K562 (cell line): Measurements from ENCODE around the gene ACSL6. TPM values are rescaled to one million over a fixed set of nuclear protein-coding genes. Genes with fewer than 3 reads are reported as not detected.

ENCODE experiments used
- ATAC-seq: fragments of 200-7000 bp; cut with Tn5 transposase; 3 replicates; pipeline ENCODE4 v1.9.1; 2020; ENCODE audit warnings: moderate library complexity
- BruUV-seq: library from RNA; stranded (reverse); fragments of 400-500 nt; replicated peaks from 2 replicates; lab custom pipeline; 2021; lab: Mats Ljungman, UMichigan
- CTCF ChIA-PET: fragments of 300-600 bp; formaldehyde crosslinking; extraction: SDS; loops from one replicate; lab custom pipeline; 2021; ENCODE audit warnings: low intra/inter-chr PET ratio; lab: Yijun Ruan, JAX
- POLR2A ChIA-PET: fragments of 300-600, 350-650 bp; sonication (Branson Sonifier 250); formaldehyde crosslinking; extraction: SDS; loops from one replicate; lab custom pipeline; 2021; ENCODE audit warnings: antibody characterized with exemption, inconsistent platforms; lab: Yijun Ruan, JAX
- DNase-seq, 4 experiments: peaks; one replicate each; pipeline versions ENCODE4 v3.0.0 to v3.0.0-alpha.2; 2011 to 2018; ENCODE audit warnings: low spot score in 3 of 4, mixed read lengths in 3 of 4; ENCODE audit errors: extremely low read depth in 1 of 4
- FAIRE-seq: peaks from 2 replicates; lab custom pipeline; 2011; peaks lifted over from hg19 to GRCh38; lab: Jason Lieb, UNC
- H2AFZ ChIP-seq: 2 replicates; pipeline ENCODE4 v1.6.0; 2011; ENCODE audit warnings: low read depth, low read length, control low read depth, inconsistent platforms
- H3K27ac ChIP-seq: fragments of 200-600 bp; 3 replicates; pipeline ENCODE4 v1.8.0; 2011; ENCODE audit warnings: low read depth, mild to moderate bottlenecking, control low read depth, inconsistent platforms, low read length, moderate library complexity, mixed read lengths; ENCODE audit errors: extremely low read depth
- H3K27me3 ChIP-seq, 2 experiments: fragments of 300-600 bp in 1 of 2; 2 replicates in 1 of 2; 3 replicates in 1 of 2; pipeline versions ENCODE4 v1.6.0 to v1.8.0; 2011; ENCODE audit warnings: inconsistent platforms in 2 of 2, low read length in 2 of 2, mild to moderate bottlenecking in 1 of 2, mixed read lengths in 1 of 2, moderate library complexity in 1 of 2; ENCODE audit not compliant: control insufficient read depth in 2 of 2, insufficient read depth in 2 of 2
- H3K36me3 ChIP-seq: fragments of 300-600 bp; 3 replicates; pipeline ENCODE4 v1.8.0; 2011; ENCODE audit warnings: mild to moderate bottlenecking, low read length, inconsistent platforms; ENCODE audit not compliant: control insufficient read depth, insufficient read depth
- H3K4me1 ChIP-seq, 2 experiments: fragments of 200-600 bp in 1 of 2; replicated peaks in 1 of 2; 2 replicates in 1 of 2; 3 replicates in 1 of 2; pipeline versions ENCODE4 v1.5.1 to v1.8.0; 2011; ENCODE audit warnings: inconsistent platforms in 2 of 2, low read length in 2 of 2, mild to moderate bottlenecking in 1 of 2, mixed read lengths in 1 of 2, moderate library complexity in 1 of 2; ENCODE audit not compliant: control insufficient read depth in 2 of 2, insufficient read depth in 2 of 2
- H3K4me2 ChIP-seq: 2 replicates; pipeline ENCODE4 v1.6.1; 2011; ENCODE audit warnings: low read length, control low read depth, inconsistent platforms, mixed read lengths; ENCODE audit not compliant: insufficient read depth
- H3K4me3 ChIP-seq: fragments of 200-600 bp; sonication (generic), shearing (Covaris generic); 2 replicates; pipeline ENCODE4 v1.5.1; 2016; ENCODE audit warnings: control low read depth, inconsistent platforms
- H3K79me2 ChIP-seq: fragments of 200-600 bp; 3 replicates; pipeline ENCODE4 v1.8.0; 2011; ENCODE audit warnings: low read length, inconsistent platforms; ENCODE audit not compliant: control insufficient read depth, insufficient read depth
- H3K9ac ChIP-seq, 2 experiments: 2 replicates each; pipeline versions ENCODE4 v1.6.0 to v1.6.1; 2011; ENCODE audit warnings: low read depth in 2 of 2, low read length in 2 of 2, control low read depth in 1 of 2, inconsistent platforms in 1 of 2, mild to moderate bottlenecking in 1 of 2, mixed read lengths in 1 of 2; ENCODE audit not compliant: insufficient read depth in 1 of 2
- H3K9me1 ChIP-seq: one replicate; pipeline ENCODE4 v1.6.0; 2011; ENCODE audit warnings: inconsistent platforms, mild to moderate bottlenecking, low read length, moderate library complexity; ENCODE audit not compliant: control insufficient read depth, insufficient read depth
- H3K9me3 ChIP-seq: replicated peaks from 2 replicates; pipeline ENCODE4 v1.5.1; 2011; ENCODE audit warnings: low read depth, low read length, inconsistent platforms; ENCODE audit not compliant: control insufficient read depth, insufficient read depth
- H4K20me1 ChIP-seq: replicated peaks from 2 replicates; pipeline ENCODE4 v1.6.1; 2011; ENCODE audit warnings: low read length, inconsistent platforms, mixed read lengths; ENCODE audit not compliant: control insufficient read depth, insufficient read depth
- E2F4 ChIP-seq: sonication (generic); formaldehyde crosslinking; IDR thresholded peaks from 2 replicates; pipeline ENCODE4 v1.8.0; 2022; ENCODE audit warnings: mild to moderate bottlenecking, low read depth, missing genetic modification reagents
- FOXJ3 ChIP-seq: sonication (generic); formaldehyde crosslinking; IDR thresholded peaks from 2 replicates; pipeline ENCODE4 v1.4.0; 2020; ENCODE audit warnings: mild to moderate bottlenecking, missing genetic modification reagents
- KDM1A ChIP-seq, 2 experiments: fragments of 450-650 bp; IDR thresholded peaks; 2 replicates each; pipeline ENCODE4 v1.6.1; 2016; ENCODE audit warnings: mild to moderate bottlenecking in 2 of 2
- MAZ ChIP-seq, 2 experiments: fragments of 450-650 bp in 1 of 2; sonication (generic) in 1 of 2; formaldehyde crosslinking; IDR thresholded peaks in 1 of 2; conservative IDR thresholded peaks in 1 of 2; 2 replicates each; pipeline versions ENCODE4 v1.4.0 to v1.5.0; 2020; ENCODE audit warnings: mild to moderate bottlenecking in 1 of 2, missing genetic modification reagents in 1 of 2
- MTA3 ChIP-seq: fragments of 450-650 bp; formaldehyde crosslinking; IDR thresholded peaks from 2 replicates; pipeline ENCODE4 v1.6.1; 2017; ENCODE audit warnings: mild to moderate bottlenecking, borderline replicate concordance
- NELFE ChIP-seq: IDR thresholded peaks from 2 replicates; pipeline ENCODE4 v1.6.1; 2011; ENCODE audit warnings: mild to moderate bottlenecking; ENCODE audit not compliant: insufficient read depth, insufficient read length
- ZNF121 ChIP-seq: sonication (generic); formaldehyde crosslinking; conservative IDR thresholded peaks from 2 replicates; pipeline ENCODE4 v1.8.0; 2022; ENCODE audit warnings: missing genetic modification reagents
- ZNF175 ChIP-seq: fragments of 200-800 bp; sonication (Bioruptor generic); IDR thresholded peaks from 2 replicates; pipeline ENCODE4 v1.6.1; 2016; ENCODE audit warnings: low read depth, mild to moderate bottlenecking, missing genetic modification characterization, missing compliant biosample characterization
- ZNF318 ChIP-seq, 2 experiments: fragments of 450-650 bp; IDR thresholded peaks; 2 replicates each; pipeline ENCODE4 v1.6.1; 2016; ENCODE audit warnings: mild to moderate bottlenecking in 2 of 2, borderline replicate concordance in 1 of 2, low read depth in 1 of 2, moderate library complexity in 1 of 2
- ZNF778 ChIP-seq: fragments of 450-650 bp; formaldehyde crosslinking; IDR thresholded peaks from 2 replicates; pipeline ENCODE4 v1.4.0; 2020; ENCODE audit warnings: mild to moderate bottlenecking, moderate library complexity
- WGBS: fragments of 100-300 bp; shearing (Covaris generic); methylation state at CpG from one replicate; pipeline ENCODE4 v1.1.6; 2016; ENCODE audit warnings: low coverage, mixed read lengths; ENCODE audit not compliant: insufficient coverage; ENCODE audit errors: missing lambda C conversion rate; 5-methylcytosine and 5-hydroxymethylcytosine counted together
- in situ Hi-C: fragments of 300-500 bp; cut with MboI; formaldehyde crosslinking; loops from 4 replicates; pipeline ENCODE4 v1.15.0; 2018; ENCODE audit warnings: inconsistent platforms, mixed read lengths
- intact Hi-C: fragments of 100-400 bp; cut with micrococcal nuclease; formaldehyde crosslinking; loops from 2 replicates; pipeline ENCODE4 v1.14.2; 2022
- polyA plus RNA-seq, 8 experiments: library from polyadenylated mRNA; depleted of rRNA in 4 of 8; stranded (reverse) in 5 of 8; unstranded in 3 of 8; fragments of >200 nt; fragmentation: Nextera tagmentation in 2 of 8; fragmentation: Illumina TruSeq in 1 of 8; extraction: Ambion mirVana in 2 of 8; extraction: Trizol in 1 of 8; gene quantifications; 2 replicates each; pipeline versions ENCODE4 v1.2.1 to v1.2.3, GENCODE V29; 2011 to 2014; ENCODE audit warnings: inconsistent platforms in 1 of 8, missing spikeins in 1 of 8
- total RNA-seq, 7 experiments: library from RNA; depleted of rRNA in 6 of 7; stranded (reverse); fragments of >200 nt in 6 of 7; fragmentation: Illumina TruSeq in 2 of 7; extraction: Trizol in 2 of 7; gene quantifications; 2 replicates each; pipeline versions ENCODE4 v1.2.1 to v1.2.3, GENCODE V29; 2011 to 2021; ENCODE audit warnings: low replicate concordance in 1 of 7

ACSL6 gene
- total and polyA plus RNA-seq, 9 of the 15 experiments (the other 6 are each of a cell fraction or from before 2014, with no cell fraction given), result 0.50 to 1.5 (median 0.69) TPM

- no peak overlapping the region for H3K9ac ChIP-seq
- ChIA-PET CTCF (no interaction called here), POLR2A (no interaction called here)
- H2AFZ ChIP-seq, result no peak overlapping the region
- 40% methylated on average over 1 of the region's 1 CpG for WGBS
- H3K4me3 ChIP-seq, result no peak overlapping the region
- no peaks in the 10 kb centered on the region for H3K36me3 ChIP-seq
- no peaks in the 10 kb centered on the region for H3K9me3 ChIP-seq
- H3K9me1 ChIP-seq, result no peaks in the 10 kb centered on the region
- no peak for ATAC-seq
- BruUV-seq, result no TSS peak
- no peak overlapping the region for H3K27ac ChIP-seq
- in situ Hi-C loops, result loop anchor here (25.0 kb wide), 1 partner anchor 332 kb away; no protein-coding TSS in a partner anchor
- intact Hi-C loops, result no loop called here
- no peaks in the 10 kb centered on the region for H3K79me2 ChIP-seq
- H3K4me2 ChIP-seq, result no peak overlapping the region
- DNase-seq, result no peak
- FAIRE-seq, result no peak
- no peaks in the 10 kb centered on the region for H4K20me1 ChIP-seq
- peaks cover 11 to 35% of the 10 kb centered on the region in 2 experiments; a peak in 4 of 5 replicates for H3K27me3 ChIP-seq
- peaks cover 0 to 16% of the 10 kb centered on the region in 2 experiments; a peak in 2 of 5 replicates for H3K4me1 ChIP-seq
- TF ChIP-seq FOXJ3 (CRISPR knock-in tag), result no peak
- no peak for TF ChIP-seq ZNF778 (CRISPR knock-in tag)
- TF ChIP-seq KDM1A (IDR thresholded peaks at IDR 0.05), result no peak
- TF ChIP-seq ZNF175 (CRISPR knock-in tag), result no peak
- TF ChIP-seq ZNF318 (IDR thresholded peaks at IDR 0.05; ENCODE audit: borderline replicate concordance in 1 of 2, low read depth in 1 of 2), result no peak
- TF ChIP-seq ZNF121, result no peak
- TF ChIP-seq MAZ (CRISPR knock-in tag; conservative IDR thresholded peaks at IDR 0.05 in 1 of 2, IDR thresholded peaks at IDR 0.05 in 1 of 2), result no peak
- no peak for TF ChIP-seq MTA3
- TF ChIP-seq NELFE, result no peak
- no peak for TF ChIP-seq E2F4
Observed at GRCh38 chr5:132055441-132055807, 44.0 kb upstream of the ACSL6 start.
